HepG2 (cell line): ENCODE results near the gene NARS2.

Experiments used
- ATF2 ChIP-seq: sonication (generic); formaldehyde crosslinking; IDR thresholded peaks from 2 replicates; pipeline ENCODE4 v1.4.0; 2020; ENCODE audit warnings: missing genetic modification reagents
- CHD2 ChIP-seq: IDR thresholded peaks from 2 replicates; pipeline ENCODE4 v1.6.1; 2011; ENCODE audit warnings: low read depth, low read length, improper control_type of control experiment
- CTCF ChIP-seq: sonication (generic); formaldehyde crosslinking; IDR thresholded peaks from 2 replicates; pipeline ENCODE4 v1.5.0; 2020; ENCODE audit warnings: mild to moderate bottlenecking, missing genetic modification reagents, moderate library complexity
- DRAP1 ChIP-seq: IDR thresholded peaks from 2 replicates; pipeline ENCODE4 v1.6.1; 2016; ENCODE audit warnings: missing genetic modification reagents, missing compliant biosample characterization
- FOXA3 ChIP-seq: IDR thresholded peaks from 2 replicates; pipeline ENCODE4 v1.6.1; 2016; ENCODE audit warnings: missing genetic modification reagents, missing compliant biosample characterization
- HCFC1 ChIP-seq: fragments of 150-350 bp; IDR thresholded peaks from 2 replicates; pipeline ENCODE4 v1.6.1; 2014; ENCODE audit warnings: low read depth, low read length
- POLR2A ChIP-seq, 2 experiments: IDR thresholded peaks; 2 replicates each; pipeline ENCODE4 v1.6.1; 2011; ENCODE audit warnings: low read depth in 2 of 2, low read length in 2 of 2, mild to moderate bottlenecking in 1 of 2, moderate library complexity in 1 of 2; ENCODE audit not compliant: insufficient read depth in 1 of 2
- POLR2AphosphoS5 ChIP-seq: IDR thresholded peaks from 2 replicates; pipeline ENCODE4 v1.6.1; 2012; ENCODE audit warnings: low read depth, low read length
- REST ChIP-seq, 2 experiments: IDR thresholded peaks; 2 replicates each; pipeline ENCODE4 v1.6.1; 2011 to 2012; ENCODE audit warnings: low read length in 2 of 2, borderline replicate concordance in 1 of 2, low read depth in 1 of 2, mild to moderate bottlenecking in 1 of 2, moderate library complexity in 1 of 2
- TBP ChIP-seq: sonication (generic); formaldehyde crosslinking; IDR thresholded peaks from 2 replicates; pipeline ENCODE4 v1.5.0; 2020; ENCODE audit warnings: missing genetic modification reagents
- TCF7L2 ChIP-seq: IDR thresholded peaks from 2 replicates; pipeline ENCODE4 v1.6.1; 2011; ENCODE audit warnings: mild to moderate bottlenecking, low read depth, low read length, moderate library complexity
- UBTF ChIP-seq: sonication (generic); formaldehyde crosslinking; IDR thresholded peaks from 2 replicates; pipeline ENCODE4 v1.4.0; 2020; ENCODE audit warnings: mild to moderate bottlenecking, missing genetic modification reagents
- ZNF558 ChIP-seq: sonication (generic); formaldehyde crosslinking; IDR thresholded peaks from 2 replicates; pipeline ENCODE4 v1.9.0; 2022; ENCODE audit warnings: mild to moderate bottlenecking, missing genetic modification reagents, borderline replicate concordance
- ZNF740 ChIP-seq: sonication (generic); formaldehyde crosslinking; IDR thresholded peaks from 2 replicates; pipeline ENCODE4 v1.4.0; 2020; ENCODE audit warnings: missing genetic modification reagents

GRCh38 chr11:78432058-78432515 is 142.6 kb downstream of the NARS2 start:
- TF ChIP-seq ZNF740 (CRISPR knock-in tag) (no peak), HCFC1 (no peak), FOXA3 (CRISPR knock-in tag) (no peak), POLR2A (IDR thresholded peaks at IDR 0.05; ENCODE audit: insufficient read depth in 1 of 2, low read depth in 2 of 2, low read length in 2 of 2) (no peak), ZNF558 (CRISPR knock-in tag) (no peak), REST (IDR thresholded peaks at IDR 0.05; ENCODE audit: borderline replicate concordance in 1 of 2, low read depth in 1 of 2, low read length in 2 of 2) (no peak), POLR2AphosphoS5 (no peak), UBTF (no peak), CTCF (peak; percentile 53), DRAP1 (CRISPR knock-in tag) (no peak), ATF2 (no peak), TBP (no peak), CHD2 (no peak), TCF7L2 (no peak)
